Mesenchymal stem cell (in vitro differentiated cells and primary cell): ENCODE results near the gene SLC35F3.

ENCODE experiments used
- DNase-seq: peaks from one replicate; pipeline ENCODE4 v3.0.0-alpha.2; 2013
- H2AFZ ChIP-seq: one replicate; pipeline ENCODE4 v1.6.1; 2013; ENCODE audit warnings: low read depth, mild to moderate bottlenecking, control low read depth, inconsistent platforms, low read length, moderate library complexity
- H2AK5ac ChIP-seq: 2 replicates; pipeline ENCODE4 v1.6.1; 2013; ENCODE audit warnings: low read length, moderate library complexity, mild to moderate bottlenecking, inconsistent platforms; ENCODE audit not compliant: severe bottlenecking
- H2BK120ac ChIP-seq: one replicate; pipeline ENCODE4 v1.6.1; 2013; ENCODE audit warnings: low read depth, mild to moderate bottlenecking, inconsistent platforms, low read length, moderate library complexity
- H2BK12ac ChIP-seq, 2 experiments: one replicate each; pipeline ENCODE4 v1.6.1; 2013; ENCODE audit warnings: inconsistent platforms in 2 of 2, low read length in 2 of 2, mild to moderate bottlenecking in 2 of 2, moderate library complexity in 2 of 2, control low read depth in 1 of 2
- H2BK15ac ChIP-seq: one replicate; pipeline ENCODE4 v1.6.1; 2013; ENCODE audit warnings: mild to moderate bottlenecking, low read depth, inconsistent platforms; ENCODE audit not compliant: poor library complexity, severe bottlenecking
- H2BK5ac ChIP-seq: 2 replicates; pipeline ENCODE4 v1.6.1; 2013; ENCODE audit warnings: low read depth, mild to moderate bottlenecking, low read length, control low read depth, inconsistent platforms; ENCODE audit not compliant: poor library complexity, severe bottlenecking
- H3K14ac ChIP-seq, 2 experiments: one replicate each; pipeline ENCODE4 v1.6.1; 2013; ENCODE audit warnings: inconsistent platforms in 2 of 2, low read length in 2 of 2, control low read depth in 1 of 2, mild to moderate bottlenecking in 1 of 2, moderate library complexity in 1 of 2
- H3K18ac ChIP-seq, 2 experiments: one replicate each; pipeline ENCODE4 v1.6.1; 2013; ENCODE audit warnings: inconsistent platforms in 2 of 2, low read length in 2 of 2, control low read depth in 1 of 2, low read depth in 1 of 2, mild to moderate bottlenecking in 1 of 2
- H3K23ac ChIP-seq, 2 experiments: one replicate each; pipeline ENCODE4 v1.6.1; 2013; ENCODE audit warnings: inconsistent platforms in 2 of 2, low read length in 2 of 2, mild to moderate bottlenecking in 2 of 2, moderate library complexity in 2 of 2, control low read depth in 1 of 2
- H3K27ac ChIP-seq: 2 replicates; pipeline ENCODE4 v1.5.1; 2013; ENCODE audit warnings: mild to moderate bottlenecking, moderate library complexity, low read length, control low read depth, inconsistent platforms; ENCODE audit not compliant: poor library complexity, severe bottlenecking
- H3K27me3 ChIP-seq, 2 experiments: 2 replicates each; pipeline versions ENCODE4 v1.6.1 to v1.7.0; 2013; ENCODE audit warnings: low read length in 2 of 2, mild to moderate bottlenecking in 2 of 2, moderate library complexity in 2 of 2, control low read depth in 1 of 2, inconsistent platforms in 1 of 2; ENCODE audit not compliant: control insufficient read depth in 1 of 2, insufficient read depth in 1 of 2
- H3K36me3 ChIP-seq, 2 experiments: 2 replicates each; pipeline versions ENCODE4 v1.6.1 to v1.7.0; 2013; ENCODE audit warnings: low read length in 2 of 2, control low read depth in 1 of 2, inconsistent platforms in 1 of 2, low read depth in 1 of 2, mild to moderate bottlenecking in 1 of 2; ENCODE audit not compliant: insufficient read depth in 2 of 2, control insufficient read depth in 1 of 2
- H3K4ac ChIP-seq, 2 experiments: one replicate each; pipeline ENCODE4 v1.6.1; 2013; ENCODE audit warnings: inconsistent platforms in 2 of 2, low read length in 2 of 2, mild to moderate bottlenecking in 2 of 2, moderate library complexity in 2 of 2, control low read depth in 1 of 2, low read depth in 1 of 2
- H3K4me1 ChIP-seq: 2 replicates; pipeline ENCODE4 v1.6.1; 2013; ENCODE audit warnings: low read depth, low read length, control low read depth; ENCODE audit not compliant: control insufficient read depth, insufficient read depth
- H3K4me2 ChIP-seq: 2 replicates; pipeline ENCODE4 v1.6.1; 2013; ENCODE audit warnings: low read length, mild to moderate bottlenecking, inconsistent platforms; ENCODE audit not compliant: poor library complexity, severe bottlenecking
- H3K4me3 ChIP-seq, 2 experiments: 2 replicates each; pipeline versions ENCODE4 v1.5.1 to v1.7.0; 2013; ENCODE audit warnings: low read length in 2 of 2, mild to moderate bottlenecking in 2 of 2, control low read depth in 1 of 2, low read depth in 1 of 2; ENCODE audit not compliant: insufficient read depth in 1 of 2
- H3K79me1 ChIP-seq: replicated peaks from 2 replicates; pipeline ENCODE4 v1.6.1; 2013; ENCODE audit warnings: mild to moderate bottlenecking, control low read depth, low read length, inconsistent platforms; ENCODE audit not compliant: poor library complexity, severe bottlenecking
- H3K9ac ChIP-seq: 2 replicates; pipeline ENCODE4 v1.7.0; 2013; ENCODE audit warnings: mild to moderate bottlenecking, low read length, moderate library complexity
- H3K9me3 ChIP-seq: 2 replicates; pipeline ENCODE4 v1.7.0; 2013; ENCODE audit warnings: mild to moderate bottlenecking, low read length; ENCODE audit not compliant: control insufficient read depth
- H4K8ac ChIP-seq: one replicate; pipeline ENCODE4 v1.6.1; 2013; ENCODE audit warnings: inconsistent platforms, mild to moderate bottlenecking, low read length, moderate library complexity
- H4K91ac ChIP-seq: one replicate; pipeline ENCODE4 v1.6.1; 2013; ENCODE audit warnings: mild to moderate bottlenecking, low read length, inconsistent platforms
- WGBS: methylation state at CpG from one replicate; pipeline ENCODE4 v1.1.7; 2013; ENCODE audit warnings: mixed read lengths; 5-methylcytosine and 5-hydroxymethylcytosine counted together

Gene SLC35F3

GRCh38 chr1:234260578-234260977 is 356.1 kb downstream of the SLC35F3 start:
- Histone ChIP-seq H2BK120ac (no peak overlapping the region), H2AK5ac (no peak overlapping the region), H3K36me3 (no peaks in the 10 kb centered on the region), H3K79me1 (no peaks in the 10 kb centered on the region), H3K23ac (no peak overlapping the region), H3K4me3 (no peak overlapping the region), H3K4me2 (no peak overlapping the region), H3K9ac (no peak overlapping the region), H3K18ac (no peak overlapping the region), H2AFZ (no peak overlapping the region), H3K27me3 (peaks cover 0 to 3% of the 10 kb centered on the region in 2 experiments), H3K14ac (no peak overlapping the region), H3K4me1 (no peaks in the 10 kb centered on the region), H2BK15ac (no peak overlapping the region), H4K91ac (no peak overlapping the region), H3K27ac (no peak overlapping the region), H3K4ac (no peak overlapping the region), H4K8ac (no peak overlapping the region), H2BK5ac (no peak overlapping the region), H3K9me3 (no peaks in the 10 kb centered on the region), H2BK12ac (no peak overlapping the region)
- 54% methylated on average over 6 of the region's 7 CpGs for WGBS
- DNase-seq = no peak

- no peak for DNase-seq
These were observed 357.1 kb downstream of the SLC35F3 start for GRCh38 chr1:234261545-234261944.

DNA sequence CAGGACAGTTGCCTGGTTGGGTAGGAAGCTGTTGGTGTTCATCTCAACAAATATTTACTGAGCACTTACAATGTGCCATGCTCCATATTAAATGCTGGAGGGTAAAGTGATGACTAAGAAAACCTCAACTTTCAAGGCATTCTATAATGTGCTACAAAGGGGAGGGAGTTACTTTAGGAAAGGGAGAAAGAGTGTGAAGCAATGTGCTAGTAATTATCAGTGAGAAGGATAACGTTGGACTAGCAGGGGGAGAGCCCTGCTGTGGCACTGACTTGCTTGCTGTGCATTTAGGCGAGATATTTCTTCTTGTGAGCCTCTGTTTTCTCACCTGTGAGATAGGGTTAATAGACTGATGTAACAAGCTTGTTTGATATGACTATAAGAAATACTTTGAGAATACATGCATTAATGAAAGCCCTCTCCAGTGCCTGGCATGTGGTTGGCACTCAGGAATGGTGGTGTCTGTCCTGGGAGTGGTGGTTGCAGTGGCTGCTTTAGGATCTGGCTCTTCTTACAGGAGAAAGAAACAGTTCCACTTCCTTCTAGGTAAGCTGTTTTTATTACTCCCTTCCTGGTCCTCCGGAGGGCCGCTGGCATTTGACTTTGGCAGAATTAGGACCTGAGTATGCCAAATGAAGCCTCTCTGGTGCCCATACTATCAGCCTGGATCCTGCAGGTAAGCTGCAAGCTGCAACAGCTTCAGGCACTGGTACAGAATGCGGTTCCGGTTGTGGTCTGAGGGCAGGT is 357.7 kb downstream of the SLC35F3 start:
- Histone ChIP-seq H2BK15ac (no peak overlapping the region), H4K91ac (no peak overlapping the region), H3K36me3 (no peaks in the 10 kb centered on the region), H3K9ac (no peak overlapping the region), H3K4me1 (no peaks in the 10 kb centered on the region), H3K18ac (no peak overlapping the region), H3K79me1 (no peaks in the 10 kb centered on the region), H3K9me3 (no peaks in the 10 kb centered on the region), H3K27me3 (peaks cover 0 to 3% of the 10 kb centered on the region in 2 experiments), H2AK5ac (no peak overlapping the region), H2BK120ac (no peak overlapping the region), H3K4ac (no peak overlapping the region), H4K8ac (no peak overlapping the region), H3K23ac (no peak overlapping the region), H2BK5ac (no peak overlapping the region), H3K4me2 (no peak overlapping the region), H3K4me3 (no peak overlapping the region), H2AFZ (no peak overlapping the region), H3K14ac (no peak overlapping the region), H2BK12ac (no peak overlapping the region), H3K27ac (no peak overlapping the region)
- 69% methylated on average over 5 of the region's 6 CpGs for WGBS
- DNase-seq = no peak

More at GRCh38 chr1:234261545-234261944, 357.1 kb downstream of the SLC35F3 start:
- Histone ChIP-seq H3K9me3 (no peaks in the 10 kb centered on the region), H3K4me1 (no peaks in the 10 kb centered on the region), H3K79me1 (no peaks in the 10 kb centered on the region), H2BK120ac (no peak overlapping the region), H2BK5ac (no peak overlapping the region), H3K18ac (no peak overlapping the region), H3K14ac (no peak overlapping the region), H3K4me2 (no peak overlapping the region), H3K36me3 (no peaks in the 10 kb centered on the region), H3K27ac (no peak overlapping the region), H2BK15ac (no peak overlapping the region), H3K4me3 (no peak overlapping the region), H3K4ac (no peak overlapping the region), H4K8ac (no peak overlapping the region), H2AK5ac (no peak overlapping the region), H2BK12ac (no peak overlapping the region), H4K91ac (no peak overlapping the region), H3K23ac (no peak overlapping the region), H2AFZ (no peak overlapping the region), H3K9ac (no peak overlapping the region), H3K27me3 (peaks cover 0 to 3% of the 10 kb centered on the region in 2 experiments)
- WGBS = 18% methylated on average over 4 of the region's 5 CpGs

- H2BK5ac ChIP-seq = no peak overlapping the region
- no peak overlapping the region for H3K14ac ChIP-seq
- no peak overlapping the region for H3K4me2 ChIP-seq
- no peak overlapping the region for H2BK12ac ChIP-seq
- H4K91ac ChIP-seq = no peak overlapping the region
- no peak overlapping the region for H2BK15ac ChIP-seq
- no peak overlapping the region for H3K18ac ChIP-seq
- DNase-seq = peak; percentile 1
- H4K8ac ChIP-seq = no peak overlapping the region
- no peaks in the 10 kb centered on the region for H3K4me1 ChIP-seq
- H3K79me1 ChIP-seq = no peaks in the 10 kb centered on the region
- peaks cover 0 to 3% of the 10 kb centered on the region in 2 experiments for H3K27me3 ChIP-seq
- H2AK5ac ChIP-seq = no peak overlapping the region
- no peak overlapping the region for H3K4ac ChIP-seq
- H3K9me3 ChIP-seq = no peaks in the 10 kb centered on the region
- no peaks in the 10 kb centered on the region for H3K36me3 ChIP-seq
- no peak overlapping the region for H3K27ac ChIP-seq
- no peak overlapping the region for H2AFZ ChIP-seq
- H3K9ac ChIP-seq = no peak overlapping the region
- H2BK120ac ChIP-seq = no peak overlapping the region
- no peak overlapping the region for H3K23ac ChIP-seq
- H3K4me3 ChIP-seq = no peak overlapping the region
- WGBS = 77% methylated on average over 2 of the region's 2 CpGs
These were observed 358.3 kb downstream of the SLC35F3 start for GRCh38 chr1:234262754-234263105.
